ENCODE results near the gene CCNE1. TPM values are rescaled to one million over a fixed set of nuclear protein-coding genes. Genes with fewer than 3 reads are reported as not detected.
"Not testable (repeated sequence)": the region's sequence is repeated elsewhere in the genome, so short reads cannot be mapped to it uniquely, and the experiment has no call there.

CCNE1 gene
- total and polyA plus RNA-seq, 10 of the 15 experiments (the other 5 are each of a cell fraction or from before 2014, with no cell fraction given): 6.3 to 44.2 (median 35.8) TPM

DNA sequence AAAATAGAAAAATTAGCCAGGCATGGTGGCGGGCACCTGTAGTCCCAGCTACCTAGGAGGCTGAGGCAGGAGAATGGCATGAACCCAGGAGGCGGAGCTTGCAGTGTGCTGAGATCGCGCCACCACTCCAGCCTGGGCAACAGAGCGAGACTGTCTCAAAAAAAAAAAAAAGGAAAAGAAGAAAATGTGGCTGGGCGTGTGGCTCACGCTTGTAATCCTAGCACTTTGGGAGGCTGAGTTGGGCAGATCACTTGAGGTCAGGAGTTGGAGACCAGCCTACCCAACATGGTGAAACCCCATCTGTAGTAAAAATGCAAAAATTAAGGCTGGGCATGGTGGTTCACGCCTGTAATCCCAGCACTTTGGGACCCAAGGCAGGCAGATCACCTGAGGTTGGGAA, 13.5 kb downstream of the CCNE1 start:
- H3K27ac ChIP-seq (ENCODE audit: control insufficient read depth, insufficient read depth); FAIRE-seq; DNase-seq (ENCODE audit: low read depth, low spot score); H2AFZ ChIP-seq (ENCODE audit: control insufficient read depth, low read depth, low read length); H3K4me3 ChIP-seq; H3K4me2 ChIP-seq (ENCODE audit: control insufficient read depth, insufficient read depth); H3K9ac ChIP-seq (ENCODE audit: control insufficient read depth, insufficient read depth, low read length); H3K27me3 ChIP-seq (replicated peaks in 1 of 2; ENCODE audit: control insufficient read depth in 2 of 2, insufficient read depth in 2 of 2, low read length in 1 of 2); H4K20me1 ChIP-seq (ENCODE audit: control insufficient read depth, insufficient read depth); H3K9me3 ChIP-seq (replicated peaks; ENCODE audit: control insufficient read depth, insufficient read depth, low read length); intact Hi-C loops (cut with micrococcal nuclease; ENCODE audit: unreplicated experiment); in situ Hi-C loops (cut with MboI); H3K79me2 ChIP-seq (ENCODE audit: control insufficient read depth, insufficient read depth, low read length); BruUV-seq (replicated peaks); RAD21 ChIA-PET (ENCODE audit: unreplicated experiment); CTCF ChIA-PET; ATAC-seq; H3K4me1 ChIP-seq (ENCODE audit: control insufficient read depth, insufficient read depth, low read length); SMC1A ChIA-PET (ENCODE audit: uncharacterized antibody, unreplicated experiment): not testable (repeated sequence)
- H3K36me3 ChIP-seq (ENCODE audit: control insufficient read depth in 2 of 2, insufficient read depth in 2 of 2, low read length in 1 of 2): peaks cover 5 to 15% of the 10 kb centered on the region in 2 experiments
- POLR2A ChIA-PET: interaction anchor here (1.0 kb wide), 1 partner anchor 10 kb away, joined by 3 read pairs; no protein-coding TSS in a partner anchor
- 100% methylated on average over 8 of the region's 8 CpGs for WGBS (ENCODE audit: insufficient coverage, insufficient replicate concordance, low lambda C conversion rate, missing lambda C conversion rate)

DNA sequence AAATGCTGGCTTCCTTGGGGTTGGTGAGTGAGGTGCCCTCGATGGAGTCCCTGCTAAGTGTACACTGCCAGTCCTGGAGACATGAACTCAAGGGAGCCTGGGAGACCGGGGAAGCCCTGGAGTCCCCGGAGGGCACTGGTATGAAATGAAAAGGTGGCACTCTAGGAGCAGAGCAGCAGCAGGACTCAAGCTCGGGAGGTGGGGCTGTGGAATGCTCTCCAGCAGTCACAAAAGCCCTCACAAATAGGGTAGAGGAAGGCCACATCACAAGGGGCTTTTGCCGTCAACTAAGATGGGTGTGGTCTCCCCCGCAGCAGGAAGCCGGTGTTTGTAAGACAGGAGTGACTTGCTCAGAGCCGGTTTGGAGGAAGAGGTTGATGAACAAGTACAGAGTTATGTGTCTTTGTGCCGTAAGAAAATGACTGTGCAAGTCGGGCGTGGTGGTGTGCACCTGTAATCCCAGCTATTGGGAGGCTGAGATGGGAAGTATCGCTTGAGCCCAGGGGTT, 19.3 kb downstream of the CCNE1 start:
- intact Hi-C loops (cut with micrococcal nuclease; ENCODE audit: unreplicated experiment): no loop called here
- Histone ChIP-seq H3K4me3 (peak overlapping the region; percentile 17; the same call in 1 of the 2 replicates), H3K27me3 (replicated peaks in 1 of 2; ENCODE audit: control insufficient read depth in 2 of 2, insufficient read depth in 2 of 2, low read length in 1 of 2) (no peaks in the 10 kb centered on the region), H3K4me2 (ENCODE audit: control insufficient read depth, insufficient read depth) (no peak overlapping the region), H4K20me1 (ENCODE audit: control insufficient read depth, insufficient read depth) (no peaks in the 10 kb centered on the region), H2AFZ (ENCODE audit: control insufficient read depth, low read depth, low read length) (peak overlapping the region; percentile 26; the same call in 1 of the 2 replicates), H3K4me1 (ENCODE audit: control insufficient read depth, insufficient read depth, low read length) (peaks cover 24% of the 10 kb centered on the region), H3K9me3 (replicated peaks; ENCODE audit: control insufficient read depth, insufficient read depth, low read length) (no peaks in the 10 kb centered on the region), H3K79me2 (ENCODE audit: control insufficient read depth, insufficient read depth, low read length) (no peaks in the 10 kb centered on the region), H3K9ac (ENCODE audit: control insufficient read depth, insufficient read depth, low read length) (no peak overlapping the region), H3K36me3 (ENCODE audit: control insufficient read depth in 2 of 2, insufficient read depth in 2 of 2, low read length in 1 of 2) (no peaks in the 10 kb centered on the region), H3K27ac (ENCODE audit: control insufficient read depth, insufficient read depth) (no peak overlapping the region)
- DNase-seq (ENCODE audit: low read depth, low spot score): no peak
- SMC1A ChIA-PET (ENCODE audit: uncharacterized antibody, unreplicated experiment): no interaction called here
- CTCF ChIA-PET: interaction anchor here (1.7 kb wide), 1 partner anchor 12 kb away, joined by 4 read pairs; no protein-coding TSS in a partner anchor
- ATAC-seq: peak; percentile 67
- POLR2A ChIA-PET: no interaction called here
- 16% methylated on average over 12 of the region's 12 CpGs for WGBS (ENCODE audit: insufficient coverage, insufficient replicate concordance, low lambda C conversion rate, missing lambda C conversion rate)
- no TSS peak for BruUV-seq (replicated peaks)
- in situ Hi-C loops (cut with MboI): no loop called here
- FAIRE-seq: peak; percentile 54
- RAD21 ChIA-PET (ENCODE audit: unreplicated experiment): no interaction called here
- TF ChIP-seq BACH1 (IDR thresholded peaks at IDR 0.05; ENCODE audit: borderline replicate concordance) (no peak), PML (IDR thresholded peaks at IDR 0.05; ENCODE audit: low read length) (no peak), RUNX3 (IDR thresholded peaks at IDR 0.05; ENCODE audit: low read length) (no peak), NBN (IDR thresholded peaks at IDR 0.05) (no peak), CEBPB (IDR thresholded peaks at IDR 0.05; ENCODE audit: borderline replicate concordance in 1 of 2, low read depth in 2 of 2, low read length in 2 of 2) (no peak), CBX3 (IDR thresholded peaks at IDR 0.05; ENCODE audit: borderline replicate concordance, low read depth) (no peak), BHLHE40 (IDR thresholded peaks at IDR 0.05; ENCODE audit: borderline replicate concordance in 1 of 2, low read depth in 2 of 2, low read length in 1 of 2) (no peak), POLR2A (IDR thresholded peaks at IDR 0.05; ENCODE audit: low read depth, low read length) (no peak), BRCA1 (IDR thresholded peaks at IDR 0.05; ENCODE audit: low read depth, low read length) (no peak), NFXL1 (IDR thresholded peaks at IDR 0.05; ENCODE audit: borderline replicate concordance) (no peak)
- TF ChIP-seq, protein P1, sequence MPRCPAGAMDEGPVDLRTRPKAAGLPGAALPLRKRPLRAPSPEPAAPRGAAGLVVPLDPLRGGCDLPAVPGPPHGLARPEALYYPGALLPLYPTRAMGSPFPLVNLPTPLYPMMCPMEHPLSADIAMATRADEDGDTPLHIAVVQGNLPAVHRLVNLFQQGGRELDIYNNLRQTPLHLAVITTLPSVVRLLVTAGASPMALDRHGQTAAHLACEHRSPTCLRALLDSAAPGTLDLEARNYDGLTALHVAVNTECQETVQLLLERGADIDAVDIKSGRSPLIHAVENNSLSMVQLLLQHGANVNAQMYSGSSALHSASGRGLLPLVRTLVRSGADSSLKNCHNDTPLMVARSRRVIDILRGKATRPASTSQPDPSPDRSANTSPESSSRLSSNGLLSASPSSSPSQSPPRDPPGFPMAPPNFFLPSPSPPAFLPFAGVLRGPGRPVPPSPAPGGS (IDR thresholded peaks at IDR 0.05; ENCODE audit: borderline replicate concordance, insufficient read depth, low read depth, low read length, poor library complexity, severe bottlenecking): no peak
- TF ChIP-seq, protein P2, sequence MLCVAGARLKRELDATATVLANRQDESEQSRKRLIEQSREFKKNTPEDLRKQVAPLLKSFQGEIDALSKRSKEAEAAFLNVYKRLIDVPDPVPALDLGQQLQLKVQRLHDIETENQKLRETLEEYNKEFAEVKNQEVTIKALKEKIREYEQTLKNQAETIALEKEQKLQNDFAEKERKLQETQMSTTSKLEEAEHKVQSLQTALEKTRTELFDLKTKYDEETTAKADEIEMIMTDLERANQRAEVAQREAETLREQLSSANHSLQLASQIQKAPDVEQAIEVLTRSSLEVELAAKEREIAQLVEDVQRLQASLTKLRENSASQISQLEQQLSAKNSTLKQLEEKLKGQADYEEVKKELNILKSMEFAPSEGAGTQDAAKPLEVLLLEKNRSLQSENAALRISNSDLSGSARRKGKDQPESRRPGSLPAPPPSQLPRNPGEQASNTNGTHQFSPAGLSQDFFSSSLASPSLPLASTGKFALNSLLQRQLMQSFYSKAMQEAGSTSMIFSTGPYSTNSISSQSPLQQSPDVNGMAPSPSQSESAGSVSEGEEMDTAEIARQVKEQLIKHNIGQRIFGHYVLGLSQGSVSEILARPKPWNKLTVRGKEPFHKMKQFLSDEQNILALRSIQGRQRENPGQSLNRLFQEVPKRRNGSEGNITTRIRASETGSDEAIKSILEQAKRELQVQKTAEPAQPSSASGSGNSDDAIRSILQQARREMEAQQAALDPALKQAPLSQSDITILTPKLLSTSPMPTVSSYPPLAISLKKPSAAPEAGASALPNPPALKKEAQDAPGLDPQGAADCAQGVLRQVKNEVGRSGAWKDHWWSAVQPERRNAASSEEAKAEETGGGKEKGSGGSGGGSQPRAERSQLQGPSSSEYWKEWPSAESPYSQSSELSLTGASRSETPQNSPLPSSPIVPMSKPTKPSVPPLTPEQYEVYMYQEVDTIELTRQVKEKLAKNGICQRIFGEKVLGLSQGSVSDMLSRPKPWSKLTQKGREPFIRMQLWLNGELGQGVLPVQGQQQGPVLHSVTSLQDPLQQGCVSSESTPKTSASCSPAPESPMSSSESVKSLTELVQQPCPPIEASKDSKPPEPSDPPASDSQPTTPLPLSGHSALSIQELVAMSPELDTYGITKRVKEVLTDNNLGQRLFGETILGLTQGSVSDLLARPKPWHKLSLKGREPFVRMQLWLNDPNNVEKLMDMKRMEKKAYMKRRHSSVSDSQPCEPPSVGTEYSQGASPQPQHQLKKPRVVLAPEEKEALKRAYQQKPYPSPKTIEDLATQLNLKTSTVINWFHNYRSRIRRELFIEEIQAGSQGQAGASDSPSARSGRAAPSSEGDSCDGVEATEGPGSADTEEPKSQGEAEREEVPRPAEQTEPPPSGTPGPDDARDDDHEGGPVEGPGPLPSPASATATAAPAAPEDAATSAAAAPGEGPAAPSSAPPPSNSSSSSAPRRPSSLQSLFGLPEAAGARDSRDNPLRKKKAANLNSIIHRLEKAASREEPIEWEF (IDR thresholded peaks at IDR 0.05; ENCODE audit: insufficient replicate concordance, low read depth, low read length): no peak
